GM15510 (cell line): ENCODE results near the gene PALM.

Experiments used
- POLR2A ChIP-seq: IDR thresholded peaks from 3 replicates; pipeline ENCODE4 v1.6.1; 2011; ENCODE audit warnings: borderline replicate concordance; ENCODE audit not compliant: insufficient read length; ENCODE audit errors: extremely low read depth

PALM gene

DNA sequence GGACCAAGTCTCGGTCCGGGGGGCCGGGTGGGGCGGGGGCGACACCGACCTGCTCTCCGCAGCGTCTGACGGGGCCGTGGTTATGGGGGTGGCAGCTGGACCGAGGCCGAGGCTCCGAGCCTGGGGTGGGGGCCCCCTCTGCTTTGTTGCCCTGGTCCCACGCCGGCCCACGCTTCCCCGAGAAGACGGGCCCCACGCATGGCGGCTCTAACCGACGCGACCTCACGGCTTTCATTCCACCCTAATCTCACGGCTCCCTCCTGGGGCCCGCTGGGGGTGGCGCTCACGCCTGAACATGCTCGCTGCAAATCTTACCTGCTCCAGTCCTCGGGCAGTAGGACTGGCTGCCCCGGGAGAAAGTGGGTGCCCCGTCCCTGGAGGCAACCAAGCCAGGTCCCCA, 27.4 kb downstream of the PALM start:
- TF ChIP-seq POLR2A: no peak

DNA sequence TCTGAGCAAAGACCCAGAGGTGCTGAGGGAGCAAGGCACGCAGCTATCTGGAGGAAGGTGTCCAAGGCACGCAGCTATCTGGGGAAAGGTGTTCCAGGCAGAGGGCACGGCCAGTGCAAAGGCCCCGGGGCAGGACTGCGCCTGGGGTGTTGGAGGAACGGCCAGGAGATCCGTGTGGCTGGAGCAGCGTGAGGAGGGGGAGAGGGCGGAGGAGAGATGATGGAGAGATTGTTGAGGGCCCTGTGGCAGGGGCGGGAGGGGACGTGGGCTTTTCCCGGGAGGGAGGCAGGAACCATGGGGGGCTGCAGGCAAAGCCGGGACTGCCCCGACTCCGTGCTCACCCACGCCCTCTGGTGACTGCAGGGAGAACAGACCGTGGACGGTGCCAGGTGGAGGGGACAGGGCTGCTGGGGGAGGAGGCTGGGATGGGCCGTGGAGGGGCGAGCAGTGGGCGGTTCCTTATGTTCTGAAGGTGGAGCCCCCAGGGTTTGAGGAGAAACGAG, 28.9 kb downstream of the PALM start:
- TF ChIP-seq POLR2A: no peak

DNA sequence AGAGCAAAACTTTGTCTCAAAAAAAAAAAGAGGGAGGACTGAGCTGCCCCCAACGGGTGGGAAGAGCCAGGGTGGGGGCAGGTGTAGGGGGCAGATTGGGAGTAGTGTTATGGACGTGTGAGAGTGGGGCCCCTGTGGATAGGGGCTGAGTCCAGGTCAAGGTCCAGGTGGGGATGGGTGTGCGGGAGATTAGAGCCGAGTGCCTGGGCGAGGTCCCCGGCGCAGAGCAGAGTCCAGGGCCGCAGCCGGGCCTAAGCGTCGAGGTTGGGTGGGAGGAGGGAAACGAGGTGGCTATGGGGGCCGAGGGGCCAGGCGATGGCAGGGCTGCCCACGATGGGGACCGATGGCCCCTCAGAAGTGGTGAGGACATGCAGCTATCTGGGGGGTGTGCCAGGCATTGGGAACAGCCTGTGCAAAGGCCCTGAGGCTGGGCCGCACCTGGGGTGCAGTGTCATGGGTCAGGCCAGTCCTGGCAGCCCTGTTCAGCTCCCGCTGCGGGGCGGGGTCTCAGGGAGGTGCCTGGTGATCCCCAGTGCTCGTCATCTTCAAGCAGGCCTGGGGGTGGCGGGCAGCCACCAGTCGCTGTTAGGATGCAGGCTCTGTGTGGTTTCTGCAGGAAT, 29.9 kb downstream of the PALM start:
- TF ChIP-seq POLR2A: no peak

DNA sequence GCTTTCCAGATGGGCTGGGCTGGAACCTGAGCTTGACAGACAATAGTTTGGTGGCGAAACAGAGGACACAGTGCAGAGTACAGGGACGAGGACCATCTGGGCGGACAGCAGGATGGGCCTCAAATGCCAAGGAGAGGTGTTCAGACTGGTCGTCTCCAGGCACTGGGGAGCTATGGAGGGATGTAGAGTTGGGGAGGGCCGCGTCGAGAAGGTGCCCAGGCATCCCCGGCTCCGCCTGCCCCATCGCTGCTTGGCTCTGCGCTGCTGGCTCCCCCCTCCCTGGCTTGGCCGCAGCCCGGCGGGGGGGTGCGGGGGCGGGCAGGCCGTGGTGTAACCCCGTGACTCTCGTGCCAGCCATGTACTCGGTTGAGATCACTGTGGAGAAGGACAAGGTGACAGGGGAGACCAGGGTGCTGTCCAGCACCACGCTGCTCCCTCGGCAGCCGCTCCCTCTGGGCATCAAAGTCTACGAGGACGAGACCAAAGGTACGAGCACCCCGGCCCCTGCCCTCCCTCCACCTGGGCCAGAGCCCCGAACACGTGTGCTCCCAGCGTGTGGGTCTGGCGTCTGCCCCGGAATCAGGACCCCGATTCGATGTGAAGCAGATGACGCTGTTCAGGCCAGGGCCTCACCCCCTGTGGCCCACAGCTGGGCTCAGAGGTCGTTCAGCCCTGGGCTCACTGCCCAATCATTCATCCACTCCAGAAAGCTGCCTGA, 31.4 kb downstream of the PALM start:
- TF ChIP-seq POLR2A: no peak

DNA sequence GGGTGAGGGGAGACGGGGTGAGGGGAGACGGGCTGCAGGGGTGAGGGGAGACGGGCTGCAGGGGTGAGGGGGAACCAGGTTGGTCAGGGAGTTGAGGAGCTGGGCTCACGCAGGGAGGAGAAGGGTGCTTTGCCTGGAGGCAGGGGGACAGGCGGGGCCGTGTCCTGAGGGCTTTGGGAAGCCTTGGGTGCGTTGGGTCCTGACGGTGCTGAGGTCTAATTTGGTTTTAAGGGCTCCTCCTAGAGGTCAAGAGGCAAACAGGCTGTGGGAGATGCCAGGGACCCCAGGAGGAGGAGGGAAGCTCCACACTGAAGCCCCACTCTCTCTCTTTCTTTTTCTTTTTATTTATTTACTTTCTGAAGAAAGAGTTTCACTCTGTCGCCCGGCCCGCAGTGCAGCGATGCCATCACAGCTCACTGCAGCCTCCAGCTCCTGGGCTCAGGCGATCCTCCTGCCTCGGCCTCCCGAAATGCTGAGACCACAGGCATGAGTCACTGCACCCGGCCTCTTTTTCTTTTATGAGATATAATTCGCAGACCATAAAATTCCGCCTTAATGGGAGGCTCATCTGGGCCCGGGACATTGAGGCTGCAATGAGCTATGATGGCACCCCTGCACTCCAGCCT, 32.9 kb downstream of the PALM start:
- no peak for TF ChIP-seq POLR2A

DNA sequence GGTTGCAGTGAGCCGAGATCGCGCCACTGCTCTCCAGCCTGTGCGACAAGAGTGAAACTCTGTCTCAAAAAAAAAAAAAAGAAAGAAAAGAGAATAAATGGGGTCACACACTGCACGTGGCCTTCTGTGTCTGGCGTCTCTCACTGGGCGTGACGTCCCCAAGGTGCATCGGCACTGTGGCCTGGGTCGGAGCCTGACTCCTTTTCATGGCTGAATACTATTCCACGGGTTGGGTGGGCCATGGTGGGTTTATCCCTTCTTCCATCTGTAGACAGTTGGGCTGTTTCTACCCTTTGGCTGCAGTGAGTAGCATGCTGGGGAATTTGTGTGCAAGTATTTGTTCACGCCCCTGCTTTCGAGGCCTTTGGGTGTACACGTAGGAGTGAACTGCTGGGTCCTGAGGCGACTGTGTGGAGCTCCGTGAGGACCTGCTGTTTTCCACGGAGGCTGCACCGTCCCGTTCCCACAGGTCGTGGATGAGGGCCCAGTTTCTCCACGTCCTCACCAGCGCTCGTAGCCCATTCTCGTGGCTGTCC, 33.9 kb downstream of the PALM start:
- TF ChIP-seq POLR2A: no peak

DNA sequence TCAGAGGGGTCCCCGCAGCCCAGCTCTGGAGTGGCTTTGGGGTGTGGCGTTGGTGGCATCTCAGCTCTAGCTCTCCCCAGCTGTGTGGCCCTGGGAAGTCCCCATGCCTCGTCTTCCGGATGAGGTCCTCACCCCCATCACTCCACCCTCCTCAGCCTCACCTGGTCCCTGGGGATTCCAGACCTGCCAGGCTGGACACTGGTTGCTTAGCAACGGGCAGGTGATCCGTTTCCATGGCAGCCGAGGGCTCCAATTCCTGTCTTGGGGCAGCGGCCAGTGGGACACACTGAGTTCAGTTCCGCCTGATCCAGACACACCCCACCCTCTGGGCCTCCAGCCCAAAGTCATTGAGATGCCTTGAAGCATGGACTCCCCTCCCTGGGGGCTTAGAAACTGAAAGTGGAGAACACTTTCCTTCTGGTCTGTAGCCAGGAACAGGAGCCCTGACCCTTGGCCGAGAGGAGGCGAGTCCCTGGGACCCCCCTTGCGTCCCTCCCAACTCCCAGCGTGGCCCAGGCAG, 34.5 kb downstream of the PALM start:
- no peak for TF ChIP-seq POLR2A

DNA sequence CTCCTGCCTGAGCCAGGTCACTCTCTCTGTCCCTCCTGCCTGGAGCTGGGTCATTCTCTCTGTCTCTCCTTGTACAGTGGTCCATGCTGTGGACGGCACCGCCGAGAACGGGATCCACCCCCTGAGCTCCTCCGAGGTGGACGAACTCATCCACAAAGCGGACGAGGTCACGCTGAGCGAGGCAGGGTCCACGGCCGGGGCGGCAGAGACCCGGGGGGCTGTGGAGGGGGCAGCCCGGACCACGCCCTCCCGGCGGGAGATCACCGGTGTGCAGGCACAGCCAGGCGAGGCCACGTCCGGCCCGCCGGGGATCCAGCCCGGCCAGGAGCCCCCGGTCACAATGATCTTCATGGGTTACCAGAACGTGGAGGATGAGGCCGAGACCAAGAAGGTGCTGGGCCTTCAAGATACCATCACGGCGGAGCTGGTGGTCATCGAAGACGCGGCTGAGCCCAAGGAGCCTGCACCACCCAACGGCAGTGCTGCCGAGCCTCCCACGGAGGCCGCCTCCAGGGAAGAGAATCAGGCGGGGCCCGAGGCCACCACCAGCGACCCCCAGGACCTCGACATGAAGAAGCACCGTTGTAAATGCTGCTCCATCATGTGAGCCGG, 37.6 kb downstream of the PALM start:
- no peak for TF ChIP-seq POLR2A

DNA sequence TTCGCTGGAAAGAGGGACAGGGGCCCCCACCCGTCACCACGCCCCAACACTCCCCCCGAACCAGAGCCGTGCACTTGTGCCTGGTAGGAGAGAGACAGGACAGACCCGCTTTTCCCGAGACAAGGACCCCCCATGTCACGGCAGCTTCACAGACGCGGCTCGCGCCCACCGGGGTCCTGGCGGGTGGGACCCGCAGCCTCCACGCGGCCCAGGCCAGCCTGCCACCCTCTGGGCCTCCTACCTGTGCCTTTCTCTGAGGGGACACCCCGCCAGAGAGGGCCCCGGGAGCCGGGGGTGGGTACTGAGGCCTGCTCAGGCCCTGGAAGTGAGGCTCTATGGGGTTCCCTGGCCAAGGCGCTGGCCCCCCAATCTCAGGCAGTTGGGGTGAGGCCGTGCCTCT, 38.2 kb downstream of the PALM start:
- no peak for TF ChIP-seq POLR2A

DNA sequence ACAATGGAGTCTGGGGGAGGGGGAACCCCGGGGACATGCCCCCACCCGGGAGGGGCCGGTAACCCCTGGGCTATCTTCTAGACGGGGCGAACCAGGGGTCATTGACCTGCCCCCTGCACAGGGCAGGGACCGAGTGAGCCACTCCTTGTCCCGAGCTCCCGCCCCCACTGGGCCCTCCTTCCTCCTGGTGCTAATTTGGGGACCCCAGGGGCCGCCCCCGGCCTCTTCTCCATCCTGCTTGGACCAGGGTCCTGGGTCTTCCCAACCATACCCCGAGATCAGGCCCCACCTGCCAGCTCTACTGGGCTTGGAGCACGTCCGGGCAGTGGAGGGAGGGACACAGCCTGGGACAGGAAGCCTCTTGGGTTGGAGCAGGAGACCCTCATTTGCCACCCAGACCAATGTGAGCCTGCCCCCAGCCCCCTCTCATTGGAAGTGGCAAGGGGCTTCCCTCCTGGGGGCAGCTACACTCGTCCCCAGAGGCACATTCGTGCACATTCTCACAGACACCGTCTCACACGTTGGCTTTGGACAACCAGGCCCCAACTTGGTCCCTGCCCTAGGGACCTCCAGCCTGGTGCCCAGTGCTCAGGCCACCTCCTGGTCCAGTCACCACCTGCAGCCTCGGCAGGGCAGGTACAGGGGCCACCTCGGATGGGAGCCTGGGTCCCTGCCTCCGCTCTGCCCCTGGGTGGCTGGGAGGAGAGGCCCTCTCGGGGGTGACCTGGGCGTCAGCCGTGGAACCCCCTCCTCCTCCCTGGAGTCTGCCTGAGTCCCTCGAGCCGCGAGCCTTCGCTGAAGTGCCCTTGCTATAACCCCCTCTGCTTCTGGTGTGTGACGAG, 38.9 kb downstream of the PALM start:
- no peak for TF ChIP-seq POLR2A

DNA sequence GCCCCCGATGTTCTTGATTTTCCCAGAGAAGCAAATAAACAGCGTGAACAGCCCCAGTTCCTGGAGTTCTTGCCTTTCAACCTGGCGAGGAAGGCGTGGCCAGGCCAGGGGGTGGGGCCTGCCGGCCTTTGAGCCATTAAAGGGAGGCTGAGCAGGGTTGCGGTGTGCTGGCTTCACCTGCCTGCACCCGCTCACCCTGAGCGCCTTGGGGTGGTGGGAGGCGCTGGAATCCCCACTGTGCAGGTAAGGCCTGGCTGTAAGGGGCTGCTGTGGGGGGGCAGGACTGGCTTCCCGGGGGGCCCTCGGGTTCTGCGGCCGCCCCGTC, 39.5 kb downstream of the PALM start:
- no peak for TF ChIP-seq POLR2A

DNA sequence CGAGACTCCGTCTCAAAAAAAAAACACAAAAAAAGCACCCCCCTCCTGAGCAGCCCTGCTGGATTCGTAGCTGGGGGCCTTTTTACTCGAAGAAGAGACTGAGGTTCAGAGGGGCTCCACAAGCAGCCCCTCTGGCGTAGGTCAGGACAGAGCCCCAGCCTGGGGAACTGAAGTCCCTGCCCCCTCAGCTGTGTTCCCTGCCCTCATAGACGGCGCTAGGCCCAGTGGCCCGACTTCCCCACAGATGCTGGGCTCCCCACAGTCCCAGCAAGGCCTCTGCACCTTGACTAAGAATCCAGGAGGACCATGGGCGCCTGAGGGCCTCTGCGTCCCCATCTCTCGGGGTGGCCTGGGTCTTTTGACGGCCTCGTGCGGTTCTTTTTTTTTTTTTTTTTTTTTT, 41.1 kb downstream of the PALM start:
- TF ChIP-seq POLR2A: no peak

DNA sequence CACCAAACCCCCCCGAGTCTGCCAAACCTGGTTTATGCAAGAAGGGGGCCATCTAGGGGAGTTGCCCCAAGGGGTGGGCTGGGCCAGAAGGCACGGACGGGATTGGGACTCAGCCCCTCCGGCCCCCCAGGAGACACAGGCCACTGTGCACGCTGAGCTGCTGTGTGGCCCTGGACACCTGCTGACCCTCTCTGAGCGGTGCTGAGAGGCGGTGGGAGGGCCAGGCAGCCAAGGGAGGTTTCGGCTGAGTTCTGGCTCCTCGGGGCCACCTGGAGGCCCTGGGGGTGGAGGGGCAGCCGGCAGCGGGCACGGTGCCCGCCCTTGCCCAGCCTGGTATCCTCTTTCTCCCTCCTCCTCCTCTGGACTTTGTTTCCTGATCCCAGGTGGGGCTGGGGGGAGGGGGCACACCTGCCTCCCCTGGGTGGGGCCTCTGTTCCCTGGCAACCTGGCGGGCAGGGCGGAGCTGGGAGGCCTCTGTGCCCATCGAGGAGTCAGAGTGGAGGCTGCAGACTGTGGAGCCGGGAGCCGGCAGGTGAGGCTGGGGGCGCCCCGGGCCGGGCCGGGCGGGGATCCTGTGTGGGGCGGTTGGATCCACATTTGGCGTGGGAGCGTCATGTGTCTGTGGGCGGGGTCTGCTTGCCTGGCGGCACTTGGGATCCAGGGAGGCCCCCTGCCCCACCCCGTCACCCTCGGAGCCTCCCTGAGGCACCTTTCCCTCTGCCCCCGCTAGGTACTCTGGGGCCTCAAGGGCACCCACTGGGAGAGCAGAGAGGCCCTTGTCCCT, 42.1 kb downstream of the PALM start, which contains the start of gene MISP:
Gene MISP, plus strand, starts transcription at position 473 of the 784 bp plus-strand sequence. CDS start 5,835 bp downstream, outside the sequence.
- TF ChIP-seq POLR2A: no peak
